Stimulated activated CD8-positive, alpha-beta memory T cell treated with anti-CD3 and anti-CD28 coated beads, Interleukin-12 subunit alpha, Interleukin-12 subunit beta, amount 100 ng/mL, for 1 hour (primary cell): ENCODE results near the gene MTA2.
"Not testable (repeated sequence)": the region's sequence is repeated elsewhere in the genome, so short reads cannot be mapped to it uniquely, and the experiment has no call there.

ENCODE experiments used
- DNase-seq: peaks from one replicate; pipeline ENCODE4 v3.0.0-alpha.2; 2020; ENCODE audit warnings: low read depth

MTA2 gene

DNA sequence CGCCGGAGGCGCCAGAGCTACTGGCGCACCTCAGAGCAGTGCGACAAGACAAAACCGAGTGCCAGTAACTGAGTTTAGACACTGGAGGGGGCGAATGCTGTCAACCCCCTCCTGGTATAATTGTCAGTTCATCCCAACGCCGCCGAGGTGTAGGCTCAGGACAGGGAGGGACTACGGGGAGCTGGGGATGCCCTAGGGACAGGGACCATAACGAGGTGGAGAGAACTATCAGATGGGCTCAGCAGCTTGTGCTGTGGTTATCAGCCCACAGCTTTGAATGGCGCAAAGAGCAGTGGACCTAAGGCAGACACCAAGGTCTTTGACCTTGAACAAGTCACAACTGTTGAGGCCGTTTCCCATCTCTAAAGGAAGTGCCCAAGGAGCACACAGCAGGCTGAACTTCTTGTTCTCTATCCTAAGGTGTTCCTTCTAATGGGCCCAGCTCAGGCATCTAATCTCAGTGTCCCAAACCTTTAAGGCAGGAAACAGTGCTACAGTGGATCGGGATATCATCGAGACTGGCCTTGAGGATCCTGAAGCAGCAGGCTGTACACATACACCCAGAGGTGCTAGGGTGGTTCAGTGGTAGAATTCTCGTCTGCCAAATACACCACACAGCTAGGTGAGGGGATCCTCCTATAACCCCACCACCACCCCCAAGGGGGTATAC, 9.4 kb downstream of the MTA2 start:
- DNase-seq: no peak

DNA sequence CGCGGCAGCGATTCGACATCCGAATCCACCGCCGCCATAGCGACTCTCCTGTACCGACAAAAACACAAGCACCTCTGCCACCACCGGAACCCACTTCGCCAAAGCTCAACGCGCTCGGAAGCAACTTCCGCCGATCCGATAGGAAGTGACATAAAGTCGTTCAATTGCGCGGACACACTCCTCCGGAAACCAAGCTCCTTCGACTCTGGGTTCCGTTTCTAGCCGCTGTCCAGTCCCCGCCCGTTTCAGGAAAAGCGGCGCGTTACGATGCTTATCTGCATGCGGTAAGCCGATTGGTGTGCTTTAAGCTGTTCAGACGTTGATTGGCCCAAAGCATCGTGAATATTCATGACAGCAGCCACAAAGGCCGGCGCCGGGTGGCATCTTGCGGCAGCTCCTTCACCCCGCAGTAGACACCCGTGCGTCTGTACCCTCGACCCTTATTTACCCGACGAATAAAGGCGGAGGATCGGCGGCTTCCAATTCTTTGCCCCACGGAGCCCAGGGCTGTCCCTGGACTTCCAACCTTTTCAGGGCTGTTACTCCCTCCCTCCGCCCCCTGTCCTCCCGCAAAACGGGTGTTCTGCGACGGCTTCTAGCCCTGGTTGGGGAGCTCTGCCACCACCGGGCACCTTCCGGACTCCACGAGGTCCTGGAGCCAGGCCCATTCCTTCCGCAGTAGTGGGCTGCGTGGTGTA, 10.1 kb downstream of the MTA2 start, which contains the start of gene TUT1:
TUT1 (minus strand) TSS at position 76 of the 698 bp plus-strand sequence; CDS start at position 38, 38 bp downstream.
- DNase-seq: peak; percentile 94

DNA sequence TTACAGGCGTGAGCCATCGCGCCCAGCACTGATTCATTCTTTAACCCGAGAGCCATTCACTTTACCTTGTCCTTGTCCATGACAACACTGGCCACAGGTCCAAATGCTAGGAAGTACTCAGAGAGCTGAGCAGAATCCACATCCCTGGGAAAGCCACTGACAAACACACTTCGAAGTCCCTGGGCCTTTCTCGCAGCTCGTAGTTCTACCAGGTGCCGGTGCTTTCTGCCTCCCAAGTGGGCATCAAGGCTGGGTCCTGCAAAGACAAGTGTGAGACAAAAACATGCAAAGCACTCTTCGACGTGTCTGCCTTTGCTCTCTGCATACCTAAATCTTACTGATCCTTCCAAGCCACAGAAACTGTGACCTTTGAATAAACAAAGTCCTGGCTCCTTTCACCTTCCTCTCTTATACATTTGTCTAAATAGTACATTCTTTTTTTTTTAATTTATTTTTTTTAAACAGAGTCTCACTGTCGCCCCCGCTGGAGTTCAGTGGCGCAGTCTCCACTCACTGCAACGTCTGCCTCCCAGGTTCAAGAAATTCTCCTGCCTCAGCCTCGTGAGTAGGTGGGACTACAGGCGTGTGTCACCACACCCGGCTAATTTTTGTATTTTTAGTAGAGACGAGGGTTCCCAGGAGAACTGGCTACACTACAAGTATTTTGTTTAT, 12.6 kb downstream of the MTA2 start:
- DNase-seq: no peak

DNA sequence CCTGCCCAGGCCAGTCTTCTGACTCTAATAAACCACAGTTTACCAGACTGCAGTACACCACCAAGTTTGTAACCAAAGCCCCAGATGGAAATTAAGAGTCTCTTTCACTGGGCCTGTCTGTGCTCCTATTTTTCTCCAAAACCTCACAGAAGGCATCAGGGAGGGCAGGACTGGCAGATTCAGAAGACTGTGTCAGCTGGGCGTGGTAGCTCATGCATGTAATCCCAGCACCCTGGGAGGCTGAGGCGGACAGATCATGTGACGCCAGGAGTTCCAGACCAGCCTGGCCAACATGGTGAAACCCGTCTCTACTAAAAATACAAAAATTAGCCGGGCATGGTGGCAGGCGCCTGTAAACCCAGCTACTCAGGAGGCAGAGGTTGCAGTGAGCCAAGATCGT, 16.3 kb downstream of the MTA2 start:
- DNase-seq: not testable (repeated sequence)

DNA sequence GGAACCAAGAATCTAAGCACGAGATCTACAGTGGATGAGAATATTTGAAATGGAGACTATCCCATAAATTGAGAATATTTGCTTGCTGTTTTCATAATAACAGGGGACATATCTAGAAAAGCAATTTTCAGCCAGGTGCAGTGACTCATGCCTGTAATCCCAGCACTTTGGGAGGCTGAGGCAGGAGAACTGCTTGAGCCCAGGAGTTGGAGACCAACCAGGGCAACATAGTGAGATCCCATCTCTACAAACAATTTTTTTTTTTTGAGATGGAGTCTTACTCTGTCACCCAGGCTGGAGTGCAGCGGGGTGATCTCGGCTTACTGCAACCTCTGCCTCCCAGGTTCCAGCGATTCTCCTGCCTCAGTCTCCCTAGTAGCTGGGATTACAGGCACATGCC, 19.9 kb downstream of the MTA2 start:
- DNase-seq: not testable (repeated sequence)

DNA sequence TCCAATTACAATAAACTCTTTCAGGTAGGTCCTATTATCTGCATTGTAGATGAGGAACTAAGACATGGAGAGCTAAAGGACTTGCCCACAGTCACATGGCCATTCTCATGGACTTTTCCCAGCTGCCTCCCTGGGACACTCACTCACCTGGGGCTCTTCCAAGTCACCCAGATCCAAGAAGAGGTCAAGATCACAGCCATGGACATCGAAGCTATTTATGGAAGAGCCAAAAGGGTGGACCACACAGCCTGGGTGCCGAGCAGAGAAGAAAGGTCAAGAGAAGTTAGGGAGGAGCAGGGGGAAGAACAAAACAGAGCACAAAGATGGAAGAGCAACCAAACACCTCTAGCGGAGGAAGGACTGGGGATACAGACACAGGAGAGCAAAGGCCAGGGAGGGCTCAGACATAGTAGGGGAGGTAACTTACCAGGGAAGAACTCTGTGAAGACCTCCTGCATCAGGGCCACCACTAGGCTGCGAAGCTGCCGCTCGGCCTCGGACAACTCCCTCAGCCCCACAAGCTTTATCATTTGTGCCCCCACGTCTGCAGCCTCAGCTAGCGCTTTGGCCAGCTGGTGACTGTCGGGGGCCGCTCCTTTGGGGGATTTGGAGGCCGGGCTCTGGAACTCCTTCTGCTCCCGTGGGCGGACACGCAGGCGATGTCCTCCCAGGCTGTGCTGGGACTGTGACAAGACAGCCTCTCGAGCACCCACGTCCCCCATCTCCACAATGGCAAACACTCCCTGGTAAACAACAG, 20.5 kb downstream of the MTA2 start:
- DNase-seq: no peak

DNA sequence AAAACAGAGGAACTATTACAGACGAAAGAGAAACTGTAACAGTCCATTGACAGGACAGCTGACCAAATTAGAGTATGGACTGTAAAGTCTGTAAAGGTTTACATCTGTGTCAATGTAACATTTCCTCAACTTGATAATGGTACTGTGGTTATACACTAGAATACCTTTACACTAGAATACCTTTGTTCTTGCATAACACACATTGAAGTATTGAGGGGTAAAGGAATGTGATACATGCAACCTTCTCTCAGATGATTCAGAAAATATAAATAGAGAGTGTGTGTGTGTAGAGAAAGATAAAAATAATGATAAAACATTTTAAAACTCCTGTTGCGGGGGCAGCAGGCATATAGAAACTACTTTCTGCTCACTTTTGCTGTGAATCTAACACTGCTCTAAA, 22.4 kb downstream of the MTA2 start:
- DNase-seq: no peak

DNA sequence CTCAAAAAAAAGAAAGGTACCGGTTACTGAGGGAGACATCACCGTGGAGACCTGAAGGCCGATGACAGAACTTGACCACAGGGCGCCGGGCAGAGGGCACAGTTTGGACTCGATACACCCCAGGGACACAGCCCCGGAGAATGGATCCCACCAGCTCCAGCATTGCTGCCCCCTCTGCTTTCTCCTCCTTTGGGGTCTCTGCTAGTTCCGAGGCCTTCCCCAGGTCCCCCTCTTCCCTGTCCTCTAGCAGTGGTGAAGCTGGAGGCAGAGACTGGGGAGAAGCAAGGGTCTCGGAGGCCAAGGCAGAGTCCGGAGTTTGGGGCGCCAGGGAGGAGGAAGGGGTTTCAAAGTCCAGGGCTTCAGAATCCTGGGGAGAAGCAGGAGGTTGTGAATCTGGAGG, 23.1 kb downstream of the MTA2 start:
- DNase-seq: no peak

DNA sequence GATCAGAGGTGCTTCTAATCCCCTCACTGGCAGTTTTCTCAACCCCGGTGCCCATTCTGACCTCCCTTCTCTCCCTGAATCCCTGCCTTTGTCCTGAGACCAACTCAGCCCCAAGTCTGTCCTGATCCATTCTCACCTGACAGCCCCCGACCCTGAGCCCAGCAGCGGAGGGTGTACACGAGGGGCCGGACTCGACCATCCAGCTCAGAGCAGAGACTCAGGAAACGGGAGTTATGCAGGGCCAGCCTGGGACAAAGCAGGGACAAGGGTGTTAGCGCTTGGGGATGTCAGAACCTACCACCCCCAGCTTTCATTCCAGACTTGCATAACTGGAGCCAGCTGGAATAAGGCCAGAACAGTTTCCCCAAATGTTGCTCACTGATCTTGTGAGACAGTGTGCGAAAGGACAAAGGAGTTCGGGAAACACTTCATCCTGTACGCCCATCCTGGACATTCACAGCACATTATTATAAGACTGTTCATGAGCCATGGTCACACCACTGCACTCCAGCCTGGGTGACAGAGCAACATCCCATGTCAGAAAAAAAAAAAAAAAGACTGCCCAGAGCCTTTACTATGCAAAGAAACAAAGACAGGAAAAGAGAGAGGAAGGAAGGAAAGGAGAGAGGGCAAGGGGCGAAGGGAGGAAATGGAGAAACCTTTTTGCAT, 24.5 kb downstream of the MTA2 start:
- no peak for DNase-seq

DNA sequence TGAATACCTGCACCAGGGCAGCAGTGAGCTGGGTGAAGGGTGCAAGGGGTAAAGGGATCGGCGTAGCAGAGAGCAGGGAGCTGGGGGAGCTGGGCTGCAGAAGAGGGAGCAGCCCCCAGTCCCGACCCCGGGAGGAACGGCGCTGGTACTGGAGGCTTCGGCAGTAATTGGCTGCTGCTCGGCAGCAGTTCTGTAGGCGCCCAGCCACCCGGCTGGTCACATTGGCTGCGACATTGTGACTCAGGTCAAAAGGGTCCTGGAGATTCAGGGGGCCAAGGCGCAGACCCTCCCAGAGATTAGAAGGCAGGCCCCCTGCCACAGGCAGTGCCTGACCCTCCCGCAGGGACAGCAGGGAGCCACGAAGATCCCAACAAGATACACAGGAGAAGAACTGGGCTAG, 25.8 kb downstream of the MTA2 start:
- DNase-seq: no peak

DNA sequence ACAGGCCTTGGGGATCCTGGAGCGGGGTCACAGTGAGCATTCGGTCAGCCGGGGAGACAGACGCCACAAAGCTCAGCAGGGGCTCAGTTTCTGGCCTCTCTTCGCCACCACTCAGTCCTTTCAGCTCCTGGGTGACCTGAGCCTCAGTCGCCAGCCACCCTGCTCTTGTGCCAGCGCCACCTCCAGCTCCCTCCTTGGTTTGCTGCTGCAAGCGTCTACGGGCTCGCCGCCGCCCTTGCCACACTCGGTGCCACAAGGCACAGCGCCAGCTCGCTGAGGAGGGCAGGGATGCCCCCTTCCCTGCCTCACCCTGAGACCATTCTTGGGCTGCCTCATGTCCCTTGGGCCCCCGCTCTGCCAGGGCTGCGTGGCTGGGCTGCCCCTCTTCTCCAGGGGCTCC, 26.5 kb downstream of the MTA2 start:
- DNase-seq: no peak

DNA sequence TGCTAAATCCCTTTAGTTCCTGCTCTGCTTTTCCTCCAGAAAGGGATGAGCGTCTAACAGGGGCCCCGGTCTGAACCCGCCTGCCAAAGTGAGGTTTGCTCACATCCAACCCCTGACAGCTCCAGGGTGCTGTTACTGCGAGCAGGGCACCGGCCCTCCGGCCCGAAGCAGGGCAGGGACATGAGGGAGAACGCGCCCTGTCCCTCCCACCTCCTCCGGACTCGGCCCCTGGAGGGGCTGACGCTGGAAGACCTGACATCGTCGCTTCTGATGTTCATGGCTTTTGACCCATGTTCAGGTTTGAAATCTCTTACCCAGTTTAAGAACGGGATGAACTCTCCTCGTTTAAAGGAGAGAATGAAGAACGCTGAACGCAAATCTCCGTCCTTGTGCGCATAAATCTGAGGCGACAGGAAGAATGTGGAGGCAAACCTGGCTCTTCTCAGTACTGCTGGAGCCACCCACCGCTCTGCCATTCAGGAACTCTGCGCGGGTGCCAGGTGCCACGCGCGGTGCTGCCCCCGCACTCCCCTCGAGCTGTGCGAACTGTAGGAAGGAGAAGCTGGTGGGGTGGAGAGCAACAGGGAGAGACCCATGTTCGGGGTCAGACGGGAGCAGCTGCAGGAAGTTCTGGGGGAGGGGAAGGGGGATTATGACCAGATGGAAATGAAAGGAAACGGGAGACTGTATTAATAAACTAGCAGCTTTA, 27.1 kb downstream of the MTA2 start:
- DNase-seq: no peak

DNA sequence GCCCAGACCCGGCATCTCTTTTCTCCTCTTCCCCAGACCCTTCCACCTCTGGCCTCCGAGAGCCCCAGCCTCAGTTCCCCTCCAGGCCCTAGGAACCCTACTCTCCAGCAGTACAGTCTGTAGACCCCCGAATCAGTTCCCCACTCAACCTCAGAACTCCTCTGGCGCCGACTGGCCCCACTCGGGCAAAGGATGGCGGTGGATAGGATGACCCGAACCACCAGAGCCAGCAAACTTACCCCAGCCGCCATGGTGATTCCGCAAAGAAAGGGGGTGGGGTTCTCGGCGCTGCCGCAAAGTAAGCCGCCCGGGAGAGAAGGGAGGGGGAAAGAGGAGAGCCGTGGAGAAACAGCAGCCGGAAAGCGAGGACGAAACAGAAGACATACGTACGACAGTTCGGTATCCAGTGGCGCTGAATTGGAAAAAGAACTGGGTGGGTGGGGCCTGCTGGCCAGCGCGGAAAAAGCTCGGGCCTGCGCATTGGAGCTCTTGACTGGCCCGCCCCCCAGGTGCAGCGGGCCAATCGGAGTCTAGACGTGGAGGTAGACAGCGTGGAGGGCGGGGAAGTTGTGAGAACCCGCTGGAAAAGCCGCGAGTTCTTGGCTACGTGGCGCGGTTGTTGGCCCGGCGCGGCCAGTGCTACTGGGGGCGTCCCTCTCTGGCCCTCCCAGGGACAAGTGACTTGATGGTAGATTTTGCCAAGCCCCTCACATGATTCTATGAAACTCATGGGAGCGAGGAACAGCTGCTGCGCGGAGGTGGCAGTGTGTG, 27.9 kb downstream of the MTA2 start, which contains the start of gene EEF1G:
EEF1G (minus strand) TSS at position 300 of the 771 bp plus-strand sequence; CDS start at position 251, 49 bp downstream.
- DNase-seq: peak; percentile 95

DNA sequence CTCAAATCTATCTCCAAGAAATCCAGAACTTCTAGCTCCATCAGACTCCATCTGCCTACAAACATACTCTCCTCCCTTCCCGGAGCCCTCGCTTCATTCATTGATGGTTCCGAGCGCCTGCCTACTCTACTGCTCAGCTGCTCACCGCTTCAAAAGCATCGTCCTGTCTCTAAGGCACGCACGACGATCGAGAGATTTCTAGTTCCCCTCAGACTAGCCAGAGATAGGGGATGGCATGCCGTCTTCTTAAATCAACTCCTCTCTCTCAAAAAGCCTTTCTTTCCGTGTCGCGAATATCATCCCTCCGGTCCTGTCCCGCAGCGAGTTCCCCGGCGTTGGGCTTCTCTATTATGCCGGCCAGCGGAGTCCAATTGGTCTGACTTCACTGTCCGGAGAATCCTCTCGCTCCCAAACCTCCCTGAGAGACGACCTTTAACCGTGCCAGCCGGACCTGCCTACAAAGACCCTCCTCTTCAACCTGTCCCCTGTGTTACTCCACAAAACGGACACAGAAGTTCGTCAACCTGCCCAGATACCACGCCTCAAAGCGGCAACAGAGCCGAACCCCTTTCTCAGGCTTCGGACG, 28.6 kb downstream of the MTA2 start:
- DNase-seq: no peak

DNA sequence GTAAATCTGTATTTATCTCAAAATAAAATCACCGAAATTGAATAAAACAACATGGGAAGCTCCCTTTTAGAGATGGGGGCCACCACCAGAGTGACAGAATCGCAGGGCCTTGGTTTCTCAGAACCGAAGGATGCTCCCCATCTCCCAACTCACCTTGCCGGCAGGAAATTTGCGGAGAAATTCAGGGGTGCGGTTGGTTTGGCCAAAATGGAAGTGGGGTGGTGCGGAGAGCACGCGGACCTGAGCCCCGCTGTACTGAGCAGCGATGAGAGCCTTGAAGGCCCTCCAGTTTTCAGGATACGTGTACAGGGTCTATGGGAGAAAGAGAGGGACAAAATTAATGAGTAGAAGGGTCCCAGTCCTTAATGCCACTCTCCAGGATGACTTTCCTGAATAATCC, 29.2 kb downstream of the MTA2 start:
- DNase-seq: no peak

DNA sequence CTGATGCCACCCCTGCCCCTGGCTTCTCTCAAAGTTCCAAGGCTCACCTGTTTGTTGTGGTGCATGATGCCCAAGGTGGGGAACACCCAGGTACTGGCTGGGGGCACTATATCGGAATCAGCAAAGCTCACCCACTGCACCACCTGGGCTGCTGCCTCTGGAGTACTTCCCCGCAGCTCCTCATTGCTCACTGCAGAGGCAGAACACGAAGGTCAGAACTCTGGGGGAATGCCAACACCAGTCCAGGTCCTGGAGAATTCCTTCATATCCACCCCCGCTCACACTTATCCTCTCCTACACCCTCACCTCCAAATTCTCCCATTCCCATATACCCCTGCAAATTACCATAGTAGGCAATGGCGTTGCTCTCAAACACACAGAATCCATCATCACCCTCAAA, 30.2 kb downstream of the MTA2 start:
- DNase-seq: not testable (repeated sequence)

DNA sequence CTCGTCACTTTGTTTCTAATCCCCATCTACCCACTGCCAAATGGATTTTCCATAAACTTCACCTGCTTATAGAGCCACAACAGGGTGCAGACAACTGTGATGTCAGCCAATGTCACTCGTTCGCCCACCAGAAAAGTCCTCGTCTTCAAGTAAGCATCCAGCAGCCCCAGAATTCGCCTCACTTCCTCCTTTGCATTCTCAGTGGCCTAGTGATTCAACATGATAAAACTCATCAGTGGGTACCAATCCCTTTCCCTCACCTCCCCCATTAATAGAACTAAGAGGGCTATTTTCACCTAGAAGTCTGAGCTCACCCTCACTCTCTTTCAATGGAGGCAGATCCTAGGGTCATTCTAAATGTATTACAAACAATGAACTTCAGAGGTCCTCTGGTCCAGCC, 30.8 kb downstream of the MTA2 start:
- not testable (repeated sequence) for DNase-seq

DNA sequence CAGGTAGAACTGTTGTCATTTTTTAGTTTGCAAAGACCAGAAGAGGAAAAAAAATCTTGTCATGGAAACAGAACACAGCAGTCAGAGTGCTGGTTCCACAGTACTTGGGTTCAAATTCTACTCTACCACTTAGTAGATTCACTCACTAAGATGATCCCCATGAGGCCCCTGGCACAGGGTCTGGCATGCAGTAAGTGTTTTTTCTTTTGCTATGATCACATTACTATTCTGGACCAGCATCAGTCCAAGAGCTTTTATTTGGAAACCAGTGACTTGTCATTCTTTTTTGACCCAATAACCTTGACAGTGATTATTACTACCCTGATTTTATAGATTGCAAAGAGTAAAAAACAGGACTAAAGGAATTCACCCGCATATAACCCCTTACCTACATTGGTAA, 32.1 kb downstream of the MTA2 start:
- DNase-seq: no peak

DNA sequence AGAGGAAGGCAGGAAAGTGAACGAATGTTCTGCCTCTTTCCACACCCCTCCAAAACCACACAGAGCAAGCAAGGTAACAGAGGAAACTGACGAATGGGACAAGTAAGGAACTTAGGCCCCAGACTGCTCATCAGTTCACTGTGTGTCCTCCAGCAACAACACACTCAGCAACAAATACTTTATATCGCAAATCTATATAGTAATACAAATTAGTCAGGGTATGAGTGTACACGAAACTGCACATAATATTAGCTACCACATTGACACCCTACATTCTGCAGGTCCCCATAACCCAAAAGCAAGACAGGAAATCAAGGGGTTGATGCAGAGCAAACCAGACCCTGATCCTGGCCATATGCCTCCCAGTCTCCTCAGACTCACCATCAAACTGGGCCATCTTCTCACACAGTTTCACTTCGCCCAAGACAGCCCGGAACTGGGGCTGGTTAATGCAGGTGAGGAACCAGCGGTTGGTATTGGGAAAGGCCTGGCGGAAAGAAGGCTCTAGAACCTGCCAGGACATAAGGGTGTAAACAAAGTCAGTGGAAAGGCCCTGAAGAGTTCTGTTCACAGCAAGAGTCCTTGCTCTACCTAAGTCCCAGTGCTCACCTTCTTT, 34.5 kb downstream of the MTA2 start:
- DNase-seq: no peak

DNA sequence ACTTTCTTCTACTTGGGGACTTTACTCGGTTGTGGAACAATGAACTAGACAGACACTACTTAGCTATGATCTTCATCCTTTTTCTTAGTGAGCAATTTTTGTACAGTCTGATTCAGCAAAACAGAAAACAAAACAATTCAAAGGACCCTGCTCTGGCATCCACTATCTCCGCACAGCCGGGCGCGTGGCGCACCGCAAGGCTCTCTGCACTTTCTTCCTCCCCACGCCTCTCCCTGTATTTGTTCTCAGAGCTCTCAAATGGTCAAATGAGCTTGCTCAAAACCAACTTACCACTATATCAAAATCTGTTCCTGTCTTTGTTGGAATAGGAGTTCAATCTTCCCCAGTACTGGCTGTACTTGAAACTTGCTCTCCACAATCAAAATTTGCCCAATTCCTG, 35.4 kb downstream of the MTA2 start:
- DNase-seq: no peak
